ENCODE data around the gene PTN. TPM values are rescaled to one million over a fixed set of nuclear protein-coding genes. Genes with fewer than 3 reads are reported as not detected.

Gene PTN
- total RNA-seq, result 0.38 TPM

GRCh38 chr7:137343281-137343841, at the start of gene PTN:
Gene PTN, minus strand, starts transcription at chr7:137343733. Its CDS starts 88,760 bp downstream, at chr7:137254973.
- DNase-seq (ENCODE audit: low spot score) (no peak), ATAC-seq (peak; percentile 70)

DNA sequence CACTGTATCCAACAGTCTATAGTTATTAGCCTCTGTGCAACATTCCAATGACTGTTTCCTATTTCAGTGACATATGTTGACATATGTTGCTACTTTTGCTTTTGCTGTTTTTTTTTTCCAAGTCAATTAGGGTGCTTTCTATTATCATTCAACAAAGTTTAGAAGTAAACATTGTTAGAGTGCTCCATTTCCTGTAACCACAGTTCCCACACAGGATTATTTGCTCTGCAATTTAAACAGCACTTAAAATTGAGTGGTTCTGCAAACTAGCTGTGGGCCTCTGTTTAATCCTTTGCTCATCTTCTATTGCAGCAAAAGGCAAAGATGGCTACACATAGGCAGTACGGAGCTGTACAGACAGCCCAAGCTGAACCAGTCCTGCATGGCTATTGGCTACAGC, 46.5 kb upstream of the PTN start:
- ATAC-seq, result no peak
- no peak for DNase-seq (ENCODE audit: low spot score)

GRCh38 chr7:137388916-137389315, 45.4 kb upstream of the PTN start:
- ATAC-seq, result no peak
- no peak for DNase-seq (ENCODE audit: low spot score)

DNA sequence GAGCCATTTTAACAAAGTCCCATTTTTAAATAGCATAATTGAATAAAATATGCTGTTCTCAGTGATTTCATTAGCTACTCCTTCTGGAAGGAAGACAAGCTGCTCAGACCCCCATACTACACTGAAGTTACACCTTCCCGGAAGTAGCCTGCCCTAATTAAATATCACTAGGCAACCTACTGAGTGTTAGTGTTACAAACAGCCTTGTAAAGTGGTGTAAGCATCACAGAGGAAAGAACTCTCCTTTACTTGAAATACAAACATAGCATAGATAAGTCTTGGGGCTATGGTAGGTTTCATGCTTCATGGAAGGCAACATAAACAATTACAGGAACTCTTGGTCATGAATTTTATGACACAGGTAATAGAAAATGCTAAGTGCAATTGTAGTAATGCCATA, 43.4 kb upstream of the PTN start:
- no peak for DNase-seq (ENCODE audit: low spot score)

GRCh38 chr7:137381045-137381444, 37.5 kb upstream of the PTN start:
- no peak for DNase-seq (ENCODE audit: low spot score)
- ATAC-seq, result no peak

More for the DNA sequence above, 43.4 kb upstream of the PTN start:
- no peak for ATAC-seq

DNA sequence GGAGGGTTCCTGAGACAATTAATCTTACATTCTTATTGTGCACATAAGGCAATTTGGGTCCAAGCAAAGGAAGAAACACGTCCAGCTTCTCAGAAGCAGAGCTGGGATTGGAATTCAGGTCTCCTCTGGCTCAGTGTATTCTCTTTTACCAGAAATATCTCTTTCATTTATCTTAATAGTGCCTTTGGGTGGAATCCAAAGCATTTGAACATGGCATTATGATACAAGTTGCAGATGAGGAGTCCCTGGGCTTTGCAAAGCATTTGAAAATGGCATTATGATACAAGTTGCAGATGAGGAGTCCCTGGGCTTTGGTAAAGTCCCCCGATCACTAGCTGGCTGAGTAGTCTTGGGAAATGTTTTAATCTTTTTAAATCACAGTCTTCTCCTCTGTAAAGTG, 30.0 kb upstream of the PTN start:
- DNase-seq (ENCODE audit: low spot score) (no peak), ATAC-seq (no peak)

DNA sequence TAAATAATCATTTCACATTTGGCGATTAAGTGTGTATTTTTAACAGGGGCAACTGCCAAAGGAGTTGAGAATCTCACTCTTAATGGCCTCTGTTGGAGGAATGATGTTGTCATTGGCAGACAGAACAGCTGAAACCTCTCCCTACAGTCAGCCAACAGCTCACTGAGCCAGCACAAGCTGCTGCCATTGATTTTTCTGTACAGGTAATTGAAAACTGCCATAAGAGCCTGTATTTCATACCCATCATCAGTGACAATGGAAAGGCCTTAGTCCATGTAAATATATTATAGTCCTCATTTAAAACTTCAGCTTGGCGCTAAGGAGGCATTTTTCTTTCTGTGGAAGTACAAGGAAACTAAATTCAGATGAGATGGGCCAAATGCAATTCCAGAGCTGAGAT, 28.1 kb upstream of the PTN start:
- no peak for ATAC-seq

GRCh38 chr7:137366995-137367394, 23.5 kb upstream of the PTN start:
- DNase-seq (ENCODE audit: low spot score), result no peak
- ATAC-seq, result no peak

More for the DNA sequence above, 28.1 kb upstream of the PTN start:
- DNase-seq (ENCODE audit: low spot score), result no peak

DNA sequence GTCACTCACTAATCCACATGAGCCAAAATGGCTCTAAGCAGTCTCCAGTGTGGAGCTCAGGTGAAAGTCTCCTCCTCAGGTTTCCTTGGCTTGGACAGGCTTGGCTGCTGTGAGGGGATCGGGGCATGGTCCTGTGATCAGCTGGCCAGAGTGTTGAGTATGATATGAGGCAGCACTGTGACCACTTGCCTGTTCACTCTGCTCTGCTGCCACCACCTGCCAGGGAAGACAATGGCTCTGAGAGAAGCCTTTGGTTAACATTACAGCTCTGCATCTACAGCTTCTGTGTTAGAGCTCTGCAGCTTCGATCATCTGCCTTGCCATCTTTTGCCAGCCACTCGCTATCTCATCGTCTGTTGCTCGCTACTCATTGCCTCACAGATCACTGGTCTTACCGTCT, 20.1 kb upstream of the PTN start:
- ATAC-seq (peak; percentile 40), DNase-seq (ENCODE audit: low spot score) (no peak)

- no peak for ATAC-seq
- DNase-seq (ENCODE audit: low spot score), result no peak
Observed at GRCh38 chr7:137360087-137360679, 16.6 kb upstream of the PTN start.

DNA sequence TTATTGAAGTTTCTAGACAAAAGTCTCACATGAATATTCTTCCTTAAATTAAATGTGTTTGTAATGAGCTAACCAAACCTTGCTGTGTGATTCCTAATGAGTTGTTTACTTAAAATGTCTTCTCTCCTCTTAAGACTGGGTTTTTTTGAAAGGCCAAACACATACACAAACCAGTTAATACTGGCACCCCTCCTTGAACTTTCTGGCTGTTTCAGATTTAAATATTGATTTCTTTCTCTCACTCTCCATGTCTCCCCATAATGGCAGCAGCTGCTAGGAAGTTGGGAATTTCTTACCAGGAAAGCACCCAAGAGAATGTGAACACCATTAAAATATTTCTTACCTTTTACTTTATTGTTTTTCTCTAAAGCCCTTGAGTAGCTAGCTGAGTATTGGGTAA, 11.4 kb upstream of the PTN start:
- DNase-seq (ENCODE audit: low spot score), result no peak
- ATAC-seq, result no peak

GRCh38 chr7:137354396-137354795, 10.9 kb upstream of the PTN start:
- DNase-seq (ENCODE audit: low spot score), result no peak

DNA sequence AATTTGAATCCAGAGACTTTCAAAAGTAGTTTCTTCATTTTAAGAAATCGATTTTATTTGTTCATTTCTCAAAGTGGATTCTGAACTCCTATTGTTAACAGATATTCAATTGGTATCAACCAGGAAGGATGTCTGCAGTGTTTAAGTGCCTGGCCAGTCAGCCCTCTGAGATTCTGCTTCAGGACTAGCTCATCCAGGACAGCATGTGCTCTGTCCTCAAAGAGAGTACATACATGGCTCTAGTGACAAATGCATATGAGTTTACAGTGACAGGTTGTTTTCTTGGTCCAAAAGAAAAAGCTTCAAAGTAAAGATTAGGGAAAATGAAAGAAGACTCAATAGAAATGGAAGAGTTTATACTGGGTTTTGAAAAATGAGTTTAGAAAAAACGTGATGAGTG, 8.4 kb upstream of the PTN start:
- no peak for DNase-seq (ENCODE audit: low spot score)
- no peak for ATAC-seq

More at GRCh38 chr7:137354396-137354795, 10.9 kb upstream of the PTN start:
- no peak for ATAC-seq

DNA sequence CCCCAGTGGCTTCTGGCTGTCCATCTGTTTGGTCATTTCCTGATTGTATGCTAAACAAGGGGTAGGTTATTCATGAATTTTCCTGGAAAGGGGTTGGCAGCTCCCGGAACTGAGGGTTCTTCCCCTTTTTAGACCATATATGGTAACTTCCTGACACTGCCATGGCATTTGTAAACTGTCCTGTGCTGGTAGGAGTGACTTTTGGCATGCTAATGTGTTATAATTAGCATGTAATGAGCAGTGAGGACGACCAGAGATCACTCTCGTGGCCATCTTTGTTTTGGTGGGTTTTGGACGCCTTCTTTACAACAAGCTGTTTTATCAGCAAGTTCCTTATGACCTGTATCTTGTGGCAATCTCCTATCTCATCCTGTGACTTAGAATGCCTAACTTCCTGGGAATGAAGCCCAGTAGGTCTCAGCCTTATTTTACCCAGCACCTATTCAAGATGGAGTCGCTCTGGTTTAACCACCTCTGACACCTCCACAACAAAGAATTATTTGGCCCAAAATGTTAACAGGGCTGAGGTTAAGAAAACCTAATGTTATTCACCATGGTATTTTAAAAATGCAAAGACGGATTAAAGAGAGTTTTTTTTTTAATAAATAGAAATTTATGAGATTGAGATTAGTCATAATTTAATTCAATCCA, 2.4 kb upstream of the PTN start:
- DNase-seq (ENCODE audit: low spot score), result no peak

DNA sequence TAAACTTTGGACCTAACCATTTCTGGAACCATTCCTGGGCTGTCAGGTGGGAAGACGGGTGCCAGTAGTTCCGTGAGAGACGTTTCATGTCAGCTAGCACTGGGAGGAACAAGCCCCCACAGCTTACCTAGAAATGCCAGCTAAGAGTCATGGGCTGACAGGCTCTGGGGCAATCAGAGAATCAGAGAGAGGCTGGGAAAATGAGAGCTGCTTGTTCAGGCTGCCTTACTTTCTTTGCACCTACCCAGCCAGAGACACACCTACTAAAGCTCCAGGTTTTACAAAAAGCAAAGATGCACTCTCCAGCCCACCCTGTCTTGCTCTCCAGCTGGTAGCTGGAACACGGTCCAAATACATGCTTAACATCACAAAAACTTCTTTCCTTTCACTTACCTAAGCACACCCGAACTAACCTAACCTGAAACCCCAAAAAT, 688 bp downstream of the PTN start:
- peak; percentile 63 for ATAC-seq
- DNase-seq (ENCODE audit: low spot score), result no peak

More for the DNA sequence above, 2.4 kb upstream of the PTN start:
- ATAC-seq, result no peak

GRCh38 chr7:137342265-137342664, 1.3 kb downstream of the PTN start:
- ATAC-seq (peak; percentile 12), DNase-seq (ENCODE audit: low spot score) (no peak)

DNA sequence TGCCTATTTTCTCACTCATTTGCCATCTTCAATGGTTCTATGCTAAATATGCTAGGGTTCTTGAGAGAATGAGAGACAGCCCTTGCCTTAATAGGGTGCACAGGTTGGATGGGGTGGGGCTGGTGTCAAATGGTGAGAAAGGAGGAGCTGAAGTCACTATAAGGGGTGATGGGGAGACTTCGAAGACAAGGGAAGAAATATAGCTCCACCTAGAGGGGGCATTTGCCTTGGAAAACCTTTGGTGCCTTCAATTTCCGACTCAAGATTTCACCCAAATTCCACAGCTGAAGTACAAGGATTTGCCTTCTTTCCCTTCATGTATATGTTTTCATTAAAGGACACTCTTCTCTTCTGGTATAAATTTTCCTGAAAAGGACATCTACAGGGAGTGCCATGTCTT, 5.6 kb downstream of the PTN start:
- DNase-seq (ENCODE audit: low spot score) (no peak), ATAC-seq (peak; percentile 70)

DNA sequence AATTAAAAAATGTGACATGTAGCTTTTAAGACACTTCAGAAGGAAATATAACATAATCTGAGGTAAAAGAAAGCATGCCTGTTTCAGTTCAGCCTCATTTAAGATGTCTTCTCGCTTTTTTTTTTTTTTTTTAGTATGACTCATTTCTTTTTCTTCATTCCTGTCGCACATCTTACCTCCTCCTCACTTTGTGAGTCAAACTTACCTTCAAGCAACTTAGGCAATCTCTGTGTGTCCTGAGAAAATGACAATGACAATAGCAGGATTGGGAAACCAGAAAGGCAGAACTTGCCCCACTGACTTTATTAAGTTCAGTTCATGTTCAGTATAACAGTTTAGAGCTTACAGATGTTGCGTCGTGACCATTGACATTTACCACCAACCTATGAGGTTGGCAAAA, 7.7 kb downstream of the PTN start:
- ATAC-seq (no peak), DNase-seq (ENCODE audit: low spot score) (no peak)

DNA sequence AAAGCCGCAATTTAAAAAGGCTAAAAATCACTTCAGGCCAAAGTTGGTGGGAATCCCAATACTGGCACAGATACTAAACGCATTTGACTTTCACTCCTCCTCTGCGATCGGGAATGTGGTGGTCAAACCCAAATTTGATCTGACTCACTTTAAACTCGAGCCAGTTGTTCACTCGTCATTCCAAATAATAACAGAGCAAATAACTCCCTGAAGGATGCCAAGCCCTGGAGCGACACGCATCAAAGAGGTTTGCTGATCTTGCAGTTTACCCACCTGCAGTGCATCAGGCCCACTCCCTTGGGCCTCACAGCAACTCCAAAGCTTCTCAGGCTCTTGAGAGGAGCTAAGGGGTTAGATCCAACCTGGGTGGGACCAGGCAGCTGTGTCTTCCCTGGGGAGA, 12.2 kb downstream of the PTN start:
- ATAC-seq, result no peak
- no peak for DNase-seq (ENCODE audit: low spot score)

DNA sequence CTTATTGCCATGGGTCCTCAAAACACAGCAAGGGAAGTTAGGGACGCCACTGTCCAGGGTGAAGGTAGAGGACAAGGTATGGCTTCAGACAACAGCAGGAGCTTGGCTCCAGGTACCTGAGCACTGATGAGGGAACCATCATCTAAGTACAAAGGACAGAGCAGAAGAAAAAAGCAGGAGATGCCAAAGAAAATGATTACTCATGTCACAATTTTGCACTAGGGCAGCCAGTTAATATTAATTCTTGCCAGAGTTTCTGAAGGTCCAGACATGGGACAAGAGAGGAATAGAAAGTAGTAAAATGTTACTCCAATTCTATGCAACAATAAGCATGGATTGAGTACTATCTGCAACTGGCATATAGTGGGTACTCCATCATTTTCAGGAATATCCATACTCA, 14.1 kb downstream of the PTN start:
- ATAC-seq (no peak), DNase-seq (ENCODE audit: low spot score) (no peak)

GRCh38 chr7:137328373-137329120, 15.0 kb downstream of the PTN start:
- ATAC-seq (no peak), DNase-seq (ENCODE audit: low spot score) (no peak)

DNA sequence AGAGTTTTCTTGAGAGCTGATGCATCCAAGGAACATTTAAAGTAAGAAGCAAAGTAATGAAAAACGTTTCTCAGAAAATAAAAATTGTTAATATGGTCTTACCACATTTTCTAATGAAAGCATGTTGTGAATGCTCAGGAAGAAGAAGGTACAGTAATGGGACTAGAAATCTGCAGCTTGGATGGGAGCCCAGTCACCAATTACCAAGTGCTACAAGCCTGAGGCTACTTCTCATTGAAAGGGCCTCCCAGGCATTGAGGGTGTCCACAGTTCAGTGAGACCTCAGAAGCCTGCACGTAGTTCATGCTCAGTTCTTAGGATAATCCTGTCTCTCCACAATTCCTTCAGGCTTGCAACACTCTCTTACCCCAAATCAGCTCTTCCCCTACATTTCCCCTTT, 17.6 kb downstream of the PTN start:
- no peak for ATAC-seq
- no peak for DNase-seq (ENCODE audit: low spot score)

Measured in left lobe of liver (tissue), 2 donors.